Hematopoietic multipotent progenitor cell treated with erythropoietin and hydrocortisone succinate and interleukin-3 and kit ligand, for 8 days (in vitro differentiated cells): ENCODE results near the gene GATAD2B.

ENCODE experiments used
- DNase-seq: peaks from one replicate; pipeline ENCODE4 v3.0.0-alpha.2; 2015

Gene GATAD2B

DNA sequence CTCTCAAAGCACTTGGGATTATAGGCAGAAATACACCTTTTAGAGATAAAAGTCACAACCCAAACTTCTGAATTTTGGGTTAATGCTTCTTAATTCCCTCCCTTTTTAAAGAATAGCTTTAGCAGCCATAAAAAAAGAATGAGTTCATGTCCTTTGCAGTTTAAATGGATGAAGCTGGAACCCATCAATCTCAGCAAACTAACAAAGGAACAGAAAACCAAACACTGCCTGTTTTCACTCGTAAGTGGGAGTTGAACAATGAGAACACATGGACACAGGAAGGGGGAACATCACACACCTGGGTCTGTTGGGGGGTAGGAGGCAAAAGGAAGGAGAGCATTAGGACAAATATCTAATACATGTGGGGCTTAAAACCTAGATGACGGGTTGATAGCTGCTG lies 91.7 kb downstream of the GATAD2B start:
- no peak for DNase-seq

DNA sequence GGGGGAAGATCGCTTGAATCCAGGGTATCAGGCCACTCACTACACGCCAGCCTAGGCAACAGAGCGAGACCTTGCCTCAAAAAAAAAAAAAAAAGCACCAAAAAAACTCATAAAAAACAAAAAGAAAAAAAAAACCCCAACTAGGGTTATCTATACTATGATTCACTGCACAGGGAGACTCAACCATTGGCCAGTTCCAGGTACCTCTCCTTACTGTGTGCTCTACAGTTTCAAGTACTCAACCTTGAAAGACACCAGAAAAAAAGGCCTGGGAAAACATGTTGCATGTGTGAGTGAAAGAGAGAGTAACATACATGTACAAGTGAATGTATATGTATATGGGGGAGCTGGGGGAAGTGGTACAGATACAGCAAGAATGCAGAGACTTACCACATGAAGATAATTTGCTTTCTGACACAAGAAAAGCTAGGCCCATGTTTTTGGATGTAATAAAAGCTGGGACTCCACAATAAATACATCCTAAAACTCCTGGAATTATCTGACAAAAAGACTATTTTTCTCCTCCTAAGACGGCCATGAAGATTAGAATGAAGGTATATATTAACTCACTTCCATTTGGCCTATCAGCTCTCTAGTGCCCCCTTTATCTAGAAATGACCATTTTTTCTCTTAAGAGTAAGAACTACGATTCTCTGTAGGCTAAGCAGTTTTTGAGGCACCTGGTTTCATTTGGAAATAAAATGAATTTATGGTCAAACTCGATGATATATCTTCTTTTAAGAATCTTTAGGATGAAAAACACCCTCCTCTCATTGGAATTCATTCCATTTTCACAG lies 95.4 kb downstream of the GATAD2B start:
- no peak for DNase-seq

DNA sequence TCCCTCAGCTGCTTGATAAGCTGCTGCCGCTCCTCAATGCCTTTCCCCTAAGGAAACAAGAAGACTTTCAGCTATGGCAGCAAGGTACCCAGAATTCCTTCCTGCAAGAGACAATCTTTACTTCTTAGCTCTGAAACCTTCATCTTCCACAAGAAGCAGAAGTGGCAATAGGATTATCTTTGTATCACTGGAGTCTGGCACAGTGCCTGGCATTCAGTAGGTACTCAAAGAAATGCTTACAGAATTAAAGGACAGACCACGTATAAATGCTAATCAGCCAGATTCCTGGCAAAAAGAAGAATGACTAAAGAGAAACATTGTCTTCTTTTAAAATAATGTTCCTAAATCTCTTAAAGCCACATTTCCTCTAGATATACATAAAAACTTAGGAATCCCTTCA lies 103.9 kb downstream of the GATAD2B start:
- peak; percentile 28 for DNase-seq

DNA sequence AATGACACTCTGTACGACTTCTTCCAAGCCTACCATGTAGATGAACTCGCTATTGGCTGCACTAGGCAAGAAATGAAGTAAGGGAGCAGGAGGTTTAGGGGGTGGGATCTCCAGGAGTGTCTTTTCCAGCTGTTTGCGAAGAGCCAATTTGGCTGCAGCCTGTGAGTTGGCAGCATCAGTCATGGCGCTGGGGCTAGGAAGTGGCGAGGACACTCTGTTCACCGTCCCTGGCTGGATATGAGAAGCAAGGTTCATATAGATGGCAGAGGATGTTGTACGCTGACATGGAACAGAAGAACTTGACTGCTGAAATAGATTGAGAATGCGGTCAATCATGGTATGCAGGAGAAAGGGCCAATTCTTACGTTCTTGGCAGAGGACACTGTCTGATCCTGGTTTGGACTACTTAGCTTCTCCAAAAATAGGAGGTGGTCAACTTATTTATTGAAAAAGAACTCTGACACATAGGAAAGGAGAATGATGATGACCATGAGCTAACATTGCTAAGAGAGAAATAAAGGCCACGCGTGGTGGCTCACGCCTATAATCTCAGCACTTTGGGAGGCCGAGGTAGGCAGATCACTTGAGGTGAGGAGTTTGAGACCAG lies 106.4 kb downstream of the GATAD2B start:
- DNase-seq = no peak

DNA sequence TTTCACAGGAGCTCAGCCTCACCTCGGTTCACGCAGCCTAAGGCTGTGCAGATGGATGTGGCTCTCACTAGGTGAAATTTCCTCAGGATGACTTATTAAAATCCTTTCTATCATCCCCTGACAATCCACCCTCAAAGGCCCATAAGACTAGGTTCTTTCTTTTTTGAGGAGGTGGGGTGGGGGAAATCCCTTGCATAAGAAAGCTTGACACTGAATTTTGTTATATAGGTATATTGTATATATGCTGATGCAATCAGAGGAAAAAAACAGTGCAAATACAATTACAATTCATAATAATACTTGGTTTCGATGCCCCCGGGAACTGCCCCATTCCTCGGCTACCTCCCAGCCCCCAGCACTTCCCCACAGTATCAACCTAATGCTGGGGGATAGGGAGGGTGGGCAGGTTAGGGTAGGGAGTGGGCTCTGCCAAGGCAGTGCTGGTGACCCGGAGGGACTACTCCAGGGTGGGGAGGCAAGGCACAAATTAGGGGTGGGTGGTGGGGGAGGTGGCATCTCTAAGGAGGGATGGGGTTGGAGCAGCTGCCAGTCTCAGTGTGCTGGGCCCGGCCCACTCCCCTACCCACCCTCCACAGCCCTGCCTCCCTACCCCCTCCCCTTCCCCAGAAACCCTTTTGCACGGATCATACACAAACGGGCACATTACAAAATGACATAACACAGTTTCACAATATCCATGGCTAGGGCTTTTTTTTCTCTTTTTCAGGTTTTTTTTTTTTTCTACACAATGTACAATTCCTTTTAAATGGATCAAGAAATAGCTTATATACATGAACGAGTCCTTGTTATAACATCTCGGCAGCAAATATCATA lies 116.7 kb downstream of the GATAD2B start:
- no peak for DNase-seq

DNA sequence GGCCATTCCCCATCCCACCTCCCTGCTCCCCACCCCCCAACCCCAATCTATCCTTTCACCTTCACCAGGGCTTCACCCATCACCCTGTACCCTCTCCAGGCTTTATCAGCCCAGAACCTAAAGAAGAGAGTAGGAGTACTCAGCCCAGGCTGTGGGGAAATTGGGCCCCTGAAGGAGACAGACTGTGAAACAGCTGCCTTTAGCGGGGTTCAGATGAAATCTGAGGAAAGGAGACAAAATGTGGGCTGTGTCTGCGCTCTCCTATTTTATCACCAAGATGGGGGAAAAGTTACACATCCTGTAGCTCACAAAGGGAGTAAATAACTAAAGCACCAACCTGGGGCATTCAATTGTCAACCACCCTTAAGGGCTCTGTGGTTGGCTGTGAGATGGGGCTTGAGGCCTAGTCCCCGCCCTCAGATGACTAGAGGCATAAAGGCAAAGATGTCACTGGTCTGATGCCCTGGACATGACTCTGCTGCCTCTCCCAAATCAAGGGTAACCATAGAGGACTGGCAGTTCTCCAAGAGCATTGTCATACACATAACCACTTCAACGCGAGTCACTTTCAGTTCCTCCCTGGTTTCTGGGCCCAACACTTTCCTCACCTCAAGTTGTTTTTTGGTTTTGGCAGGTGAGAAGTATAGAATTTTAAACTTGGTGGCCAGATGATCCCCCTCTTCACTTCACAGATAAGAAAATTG lies 117.6 kb downstream of the GATAD2B start:
- DNase-seq = peak; percentile 96

DNA sequence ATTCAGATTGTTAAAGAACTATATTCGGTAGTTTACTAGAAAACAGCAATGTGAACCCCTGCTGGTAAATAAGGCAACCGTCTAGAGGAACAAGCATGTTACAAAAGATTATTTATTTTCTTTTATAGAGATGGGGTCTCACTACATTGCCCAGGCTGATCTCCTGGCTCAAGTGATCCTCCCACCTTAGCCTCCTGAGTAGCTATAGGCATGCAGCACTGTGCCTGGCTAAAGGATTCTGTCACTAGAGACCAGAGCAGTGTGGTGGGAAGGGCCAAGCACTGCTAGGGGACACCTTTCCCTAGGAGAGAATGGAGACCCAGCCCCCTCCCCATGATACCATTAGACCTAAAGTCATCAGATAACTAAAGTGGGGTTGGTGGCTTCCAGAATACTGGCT lies 118.7 kb downstream of the GATAD2B start:
- no peak for DNase-seq

DNA sequence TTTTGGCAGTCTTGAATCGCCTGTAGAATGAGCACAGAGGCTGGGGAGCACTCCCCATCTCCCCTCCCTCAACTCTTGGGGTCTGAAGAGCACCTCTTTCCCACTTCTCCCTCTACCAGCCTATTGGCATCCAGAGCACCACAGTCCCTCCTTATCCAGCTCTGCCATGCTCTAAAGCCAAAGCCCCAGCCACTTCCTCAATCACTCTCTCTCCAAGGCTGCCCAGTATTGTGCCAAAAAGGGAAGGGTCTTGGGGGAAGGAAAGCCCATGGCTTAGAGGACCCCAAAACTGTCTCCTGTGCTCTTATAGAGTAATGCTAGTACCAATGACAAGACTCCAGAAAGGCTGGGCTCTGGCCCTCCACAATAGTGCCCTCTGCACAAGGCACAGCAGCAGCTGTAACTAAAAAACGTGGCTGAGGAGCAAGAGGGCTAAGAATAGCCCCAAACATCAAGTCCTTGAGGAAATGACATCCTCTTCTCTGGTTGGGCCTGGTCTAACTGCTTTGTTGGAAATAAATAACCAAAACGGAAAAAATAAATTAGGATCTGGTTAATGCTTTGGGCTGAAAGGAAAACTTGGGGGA lies 119.2 kb downstream of the GATAD2B start:
- DNase-seq = no peak

DNA sequence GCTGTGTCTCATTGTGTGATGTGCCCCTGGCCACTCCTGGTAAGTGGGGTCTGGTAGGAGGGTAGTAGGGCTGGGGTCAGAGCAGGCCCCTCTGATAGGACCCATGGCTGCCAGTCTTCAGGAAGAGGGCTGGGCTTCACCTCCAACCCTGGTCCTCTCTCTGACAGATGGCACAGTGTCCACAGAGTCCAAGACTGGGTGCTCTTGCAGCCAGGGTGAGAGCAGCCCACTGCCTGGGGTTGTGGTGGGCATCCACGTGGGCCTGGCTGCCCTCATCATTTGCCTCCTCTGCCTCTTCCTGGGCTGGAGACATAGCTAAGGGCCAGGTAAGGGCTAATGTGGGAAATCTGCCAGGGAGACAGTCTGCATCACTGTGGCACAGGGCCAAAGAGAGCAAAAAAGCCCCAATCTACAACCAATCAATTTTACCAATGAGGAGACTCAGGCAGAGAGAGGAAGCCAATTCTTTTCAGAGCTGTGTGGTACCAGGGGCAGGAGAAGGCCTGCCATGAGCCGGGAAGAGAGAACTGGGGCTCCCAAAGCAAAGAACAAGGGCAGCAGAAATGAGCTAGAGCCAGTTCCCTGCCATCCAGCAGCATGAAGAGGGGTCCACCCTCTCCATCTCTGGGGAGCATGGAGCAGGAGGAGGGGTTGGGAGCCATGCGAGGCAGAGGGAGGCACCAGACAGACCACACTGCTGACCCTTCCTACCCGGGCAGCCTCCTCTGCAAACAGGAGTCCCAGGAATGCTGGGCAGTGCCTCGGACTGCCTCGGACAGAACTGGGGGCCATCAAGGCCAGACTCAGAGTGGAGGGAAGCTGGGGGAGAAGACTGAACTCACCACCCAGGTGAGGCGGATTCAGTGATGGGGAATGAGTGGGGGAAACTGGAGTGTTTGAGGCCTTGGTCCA lies 120.7 kb downstream of the GATAD2B start:
- no peak for DNase-seq

DNA sequence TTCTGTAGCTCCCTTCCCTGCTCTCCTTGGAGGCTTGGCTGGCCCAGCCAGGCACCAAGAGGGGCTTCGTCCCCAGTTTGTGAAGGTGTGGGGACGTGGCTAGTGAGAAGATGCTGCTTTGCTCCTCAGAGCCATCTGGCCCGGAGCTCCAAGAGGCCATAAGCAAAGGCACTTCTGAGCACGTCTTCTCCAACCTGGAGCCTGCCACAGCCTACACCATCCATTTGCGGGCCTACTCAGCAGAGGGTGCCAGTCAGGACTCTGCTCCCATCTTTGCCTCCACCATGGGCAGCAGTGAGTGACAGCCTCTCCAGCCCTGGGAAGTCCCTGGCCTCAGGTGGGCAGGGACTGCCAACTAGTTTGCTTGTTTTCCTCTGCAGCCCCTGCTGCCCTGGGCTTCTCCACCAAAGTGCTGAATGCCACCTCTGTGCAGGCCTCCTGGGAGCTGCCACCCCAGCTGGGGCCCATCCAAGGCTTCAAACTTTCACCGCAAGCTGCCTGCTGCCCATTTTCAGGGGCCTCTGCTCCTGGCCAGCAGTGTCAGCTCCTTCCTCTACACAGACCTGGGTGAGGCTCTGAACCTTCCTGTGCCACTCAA lies 121.6 kb downstream of the GATAD2B start:
- DNase-seq = no peak

DNA sequence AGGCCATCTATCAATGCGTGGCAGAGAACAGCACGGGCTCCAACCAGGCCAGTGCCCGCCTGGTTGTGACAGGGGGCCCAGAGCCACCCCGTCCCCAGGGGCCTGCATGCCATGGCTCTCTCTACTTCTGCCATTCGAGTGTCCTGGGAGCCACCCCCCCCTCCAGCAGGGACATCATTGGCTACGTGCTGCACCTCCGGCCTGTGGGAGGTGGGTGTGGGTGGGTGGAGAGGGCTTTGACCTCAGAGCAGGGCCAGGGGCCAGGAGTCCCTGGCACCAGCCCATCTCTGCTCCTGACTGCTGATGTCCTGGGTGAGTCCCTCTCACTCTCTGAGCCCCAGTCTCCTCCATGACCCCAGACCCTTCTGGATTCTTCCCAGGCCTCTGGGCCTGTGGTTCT lies 122.3 kb downstream of the GATAD2B start:
- DNase-seq = no peak

DNA sequence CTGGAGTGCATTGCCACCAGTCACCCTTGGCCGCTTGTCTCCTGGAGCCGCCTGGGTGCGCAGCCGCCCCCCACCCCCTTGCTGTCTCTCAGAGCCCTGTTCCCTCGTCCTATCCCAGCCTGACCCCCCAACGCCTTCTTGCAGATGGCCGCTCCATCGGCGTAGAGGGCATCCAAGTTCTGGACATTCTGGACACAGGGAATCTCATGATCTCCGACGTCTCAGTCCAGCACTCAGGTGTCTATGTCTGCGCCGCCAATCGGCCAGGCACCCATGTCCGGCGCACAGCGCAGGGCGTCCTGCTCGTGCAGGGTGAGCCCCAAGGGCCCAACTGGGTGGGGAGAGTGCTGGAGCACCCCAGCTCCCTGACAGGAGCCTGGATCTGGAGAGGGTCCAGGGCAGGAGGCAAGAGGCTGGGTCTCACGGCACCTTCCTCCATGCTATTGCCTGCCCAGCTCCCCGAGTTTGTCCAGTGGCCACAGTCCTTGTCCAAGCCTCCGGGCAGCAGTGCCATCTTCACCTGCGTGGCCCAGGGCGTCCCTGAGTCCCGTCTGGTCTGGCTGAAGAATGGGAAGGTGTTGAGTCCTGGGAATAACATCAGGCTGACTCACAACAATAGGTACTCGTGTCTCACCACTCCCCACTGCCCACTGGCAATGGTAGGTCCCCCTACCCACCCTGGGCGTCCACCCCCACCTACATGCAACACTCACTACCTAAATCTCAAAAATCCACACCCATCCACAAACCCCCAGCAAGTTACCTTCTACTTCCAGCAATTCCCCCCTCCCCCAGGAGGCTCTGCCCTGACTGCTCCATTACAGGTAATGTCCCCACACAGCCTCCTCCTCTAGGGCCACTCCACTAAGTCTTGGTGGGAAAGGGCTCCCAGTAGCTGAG lies 123.0 kb downstream of the GATAD2B start:
- no peak for DNase-seq

DNA sequence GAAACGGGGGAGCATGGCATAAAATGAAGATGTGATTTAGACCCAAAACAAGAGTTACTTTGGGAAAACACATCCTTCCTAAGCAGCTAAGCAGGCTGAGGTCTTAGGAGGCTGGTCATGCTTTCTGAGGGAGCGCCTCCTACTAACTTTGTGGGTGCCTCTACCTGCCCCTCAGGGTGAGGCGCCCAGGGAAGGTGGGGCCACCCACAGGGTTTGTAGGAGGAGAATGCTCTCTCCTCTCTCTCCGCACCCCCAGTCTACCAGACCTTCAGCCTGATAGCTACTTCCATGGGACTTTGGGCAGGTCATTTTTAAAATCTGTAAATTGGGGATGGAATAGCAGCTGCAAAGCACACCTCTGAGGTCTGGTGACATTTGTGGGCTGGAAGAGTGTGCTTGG lies 123.8 kb downstream of the GATAD2B start:
- DNase-seq = no peak

DNA sequence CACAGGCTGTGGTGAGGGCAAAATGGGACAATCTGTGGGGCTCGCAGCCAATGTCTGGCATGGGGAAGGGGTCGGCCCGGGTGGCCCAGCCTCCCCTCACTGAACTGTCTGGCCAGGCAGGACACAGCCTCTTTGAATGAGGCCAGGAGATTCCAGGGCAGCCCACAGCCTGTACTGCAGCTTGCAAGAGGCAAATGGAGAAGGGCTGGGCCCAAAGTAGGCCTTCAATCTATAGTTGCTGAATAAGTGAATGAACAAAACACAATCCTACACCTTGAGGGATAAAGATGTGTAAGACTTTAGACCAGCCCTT lies 124.3 kb downstream of the GATAD2B start:
- DNase-seq = no peak

DNA sequence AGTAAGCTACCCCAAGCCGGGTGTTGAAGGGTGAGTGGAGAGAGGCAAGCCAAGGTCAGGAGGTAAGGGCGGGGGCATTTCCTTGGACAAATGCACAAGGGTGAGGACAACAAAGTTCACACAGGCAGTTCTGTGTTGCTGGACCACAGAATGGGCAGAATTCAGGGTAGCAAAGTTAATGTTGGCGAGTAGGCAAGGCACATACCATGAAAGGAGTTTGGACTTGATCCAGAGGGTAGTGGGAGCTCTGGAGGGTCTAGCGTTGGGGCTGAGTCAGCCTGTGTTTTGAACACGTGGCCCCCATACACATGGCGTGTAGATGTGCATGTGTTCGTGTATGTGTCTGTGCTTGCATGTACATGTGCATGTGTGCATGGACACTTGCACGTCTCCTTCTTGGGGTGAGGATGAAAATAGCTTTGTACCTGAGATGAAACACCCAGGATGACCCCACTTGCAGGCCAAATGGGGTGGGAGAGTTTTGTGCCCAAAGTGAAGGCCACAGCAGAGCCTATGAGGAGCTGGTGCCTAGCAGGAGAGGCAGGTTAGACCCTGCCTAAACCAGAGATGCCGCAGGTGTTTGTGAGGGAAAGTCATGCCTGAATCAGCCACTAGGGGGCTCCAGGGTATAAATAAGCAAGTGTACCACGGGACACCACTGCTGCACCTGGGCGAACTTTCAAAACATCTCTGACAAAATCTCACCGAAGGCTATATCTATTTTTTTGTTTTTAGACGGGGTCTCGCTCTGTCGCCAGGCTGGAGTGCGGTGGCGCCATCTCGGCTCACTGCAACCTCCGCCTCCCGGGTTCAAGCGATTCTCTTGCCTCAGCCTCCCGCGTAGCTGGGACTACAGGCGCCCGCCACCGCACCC lies 125.7 kb downstream of the GATAD2B start:
- DNase-seq = peak; percentile 75

DNA sequence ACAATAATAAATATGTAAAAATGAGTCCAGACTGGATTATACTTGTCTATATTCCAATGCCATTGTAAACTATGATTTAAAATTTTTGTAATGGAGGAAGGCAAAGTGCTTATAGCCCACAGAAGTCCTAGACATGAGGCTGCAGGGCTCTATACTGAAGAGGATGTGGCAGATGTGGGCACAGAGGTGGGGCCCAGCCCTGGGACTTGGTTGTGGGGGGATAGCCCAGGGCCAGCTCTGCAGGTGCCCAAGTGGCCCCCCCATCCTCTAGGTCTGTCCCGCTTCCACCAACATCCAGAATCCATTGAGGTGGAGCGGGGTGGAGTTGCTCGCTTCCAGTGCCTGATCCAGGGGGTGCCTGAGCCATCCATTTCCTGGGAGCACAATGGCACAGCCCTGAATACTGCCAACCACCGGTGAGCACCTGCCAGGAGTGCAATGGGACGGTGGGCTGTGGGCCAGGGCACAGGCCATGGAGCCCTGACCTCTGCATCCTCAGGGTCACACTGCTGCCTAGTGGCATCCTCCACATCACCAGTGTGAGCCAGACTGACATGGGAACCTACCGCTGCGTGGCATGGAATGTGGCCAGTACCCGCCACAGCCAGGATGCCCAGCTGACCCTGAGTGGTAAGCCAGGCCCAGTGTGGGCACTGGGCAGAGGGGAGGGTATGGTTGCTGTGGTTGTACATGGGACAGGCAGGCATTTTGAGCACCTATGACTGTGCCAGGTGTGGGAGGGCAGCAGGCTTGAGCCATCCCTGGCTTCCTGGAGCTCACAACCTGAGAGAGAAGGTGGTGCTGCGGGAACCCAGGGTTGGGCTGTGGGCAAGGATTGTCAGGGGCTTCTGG lies 126.6 kb downstream of the GATAD2B start:
- no peak for DNase-seq

DNA sequence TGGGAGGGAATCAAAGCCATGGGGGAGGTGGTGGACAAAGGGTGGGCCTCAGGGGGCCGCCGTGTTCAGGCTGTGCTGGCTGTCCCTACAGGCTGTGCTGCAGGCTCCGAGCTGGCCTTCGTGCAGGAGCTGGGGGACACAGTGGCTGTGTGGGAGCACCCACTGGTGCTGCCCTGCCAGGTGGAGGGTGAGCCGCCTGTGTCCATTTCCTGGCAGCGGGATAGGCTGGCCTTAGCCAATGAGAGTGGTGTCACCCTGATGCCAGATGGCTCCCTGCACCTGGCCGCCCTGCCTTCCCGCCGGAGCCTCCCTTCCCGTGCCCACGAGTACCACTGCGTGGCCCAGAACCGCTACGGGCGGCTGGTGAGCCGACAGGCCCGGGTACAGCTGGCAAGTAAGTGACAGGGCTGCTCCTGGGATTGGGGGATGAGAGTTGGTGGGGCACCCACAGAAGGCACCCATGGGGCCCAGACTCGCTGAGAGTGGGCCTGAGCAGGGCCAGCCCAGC lies 127.4 kb downstream of the GATAD2B start:
- DNase-seq = no peak
